Epidermal melanocyte (primary cell): ENCODE data around the gene COA7.
A peak's percentile ranks its signal among the peaks of the same experiment; 100 is the strongest.

Source experiments
- DNase-seq: peaks from one replicate; pipeline ENCODE4 v3.0.0; 2011; ENCODE audit warnings: low spot score; ENCODE audit not compliant: insufficient read length

The COA7 gene

DNA sequence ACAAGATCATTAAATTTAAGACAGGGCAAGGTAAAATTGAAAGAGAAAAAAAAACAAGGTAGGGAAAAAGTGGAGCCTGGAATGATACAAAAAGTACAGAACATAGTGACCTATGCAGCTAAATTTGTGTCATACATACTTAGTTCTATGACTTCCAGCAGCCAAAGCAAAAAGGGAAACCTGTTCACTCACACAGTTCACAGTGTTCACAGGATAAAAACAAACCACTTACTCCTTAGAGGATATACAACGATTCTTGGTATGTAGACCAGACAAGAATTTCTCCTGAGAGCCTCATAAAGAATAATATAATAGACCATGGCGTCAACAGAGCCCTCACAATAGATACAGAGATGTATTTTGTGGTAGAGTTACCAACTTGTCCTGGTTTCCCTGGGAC lies 27.5 kb downstream of the COA7 start:
- no peak for DNase-seq

DNA sequence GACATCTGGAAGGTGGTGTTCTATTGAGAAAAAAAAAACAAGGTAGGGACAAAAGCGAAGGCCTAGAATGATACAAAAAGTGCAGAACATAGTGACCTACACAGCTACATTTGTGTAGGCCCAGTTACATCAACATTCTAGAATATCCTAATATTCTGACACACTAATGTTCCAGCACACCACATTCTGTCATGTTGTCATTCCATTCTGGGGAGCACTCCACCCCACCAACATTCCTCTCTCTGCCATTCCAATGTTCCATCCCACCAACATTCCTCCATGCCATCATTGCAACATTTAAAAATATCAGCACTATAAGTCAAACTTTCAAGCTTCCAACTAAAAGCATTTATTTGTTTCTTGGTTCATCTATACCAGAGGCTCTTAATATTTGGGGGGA lies 28.5 kb downstream of the COA7 start:
- peak; percentile 57 for DNase-seq

DNA sequence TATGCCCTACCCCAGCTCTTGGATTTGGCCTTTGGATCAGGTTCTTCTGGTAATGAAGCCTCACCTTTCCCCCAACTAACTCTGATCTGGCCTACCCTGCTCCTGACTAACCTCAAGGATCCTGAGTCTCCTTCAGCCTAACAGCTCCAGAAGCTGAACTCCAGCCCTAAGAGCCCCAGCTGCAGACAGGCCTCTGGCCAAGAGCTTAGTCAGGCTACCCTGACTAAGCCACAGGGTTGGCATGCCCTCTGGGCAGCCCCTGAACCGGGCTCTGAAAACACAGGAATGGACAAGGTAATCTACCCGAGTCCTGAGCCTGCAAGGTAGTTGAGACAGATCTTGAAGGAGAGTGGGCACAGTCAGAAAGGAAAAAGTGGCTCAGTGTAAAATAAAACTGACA lies 29.4 kb downstream of the COA7 start:
- no peak for DNase-seq

DNA sequence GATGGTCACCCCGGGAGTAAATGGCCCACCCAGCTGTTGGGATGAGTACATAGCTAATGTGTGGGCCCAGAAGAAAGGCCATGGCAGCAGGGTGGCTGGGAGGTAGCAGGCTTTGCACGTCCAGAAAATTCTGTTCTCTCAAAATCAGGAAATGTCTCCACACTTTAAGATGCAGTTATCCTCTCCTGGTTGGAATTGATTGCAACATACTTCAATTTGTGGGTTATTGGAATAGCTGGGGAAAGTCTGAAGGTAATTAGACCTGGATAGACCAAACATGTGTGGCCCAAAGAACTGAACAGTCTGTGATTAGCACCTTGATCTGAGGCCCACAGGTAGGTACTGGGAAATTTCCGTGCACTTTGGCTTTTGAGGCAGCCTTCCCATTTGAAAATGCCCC lies 30.2 kb downstream of the COA7 start:
- no peak for DNase-seq

DNA sequence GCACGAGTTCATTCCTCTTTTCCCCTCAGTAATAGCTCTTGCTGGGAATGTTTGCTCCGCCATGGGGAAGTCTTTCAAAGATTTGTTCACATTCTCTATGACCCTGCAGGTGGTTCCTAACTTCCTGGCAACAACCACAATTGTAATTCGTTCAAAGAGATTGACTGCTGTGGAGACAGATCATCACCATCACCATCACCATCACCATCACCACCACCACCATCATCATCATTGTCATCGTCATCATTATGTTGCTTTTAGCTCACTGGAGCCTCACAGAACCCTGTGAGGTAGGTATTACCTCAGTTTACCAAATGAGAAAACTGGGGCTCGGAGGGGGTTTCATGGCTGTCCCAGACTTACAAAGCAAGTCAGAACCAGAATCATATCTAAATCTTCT lies 30.9 kb downstream of the COA7 start:
- DNase-seq: no peak

DNA sequence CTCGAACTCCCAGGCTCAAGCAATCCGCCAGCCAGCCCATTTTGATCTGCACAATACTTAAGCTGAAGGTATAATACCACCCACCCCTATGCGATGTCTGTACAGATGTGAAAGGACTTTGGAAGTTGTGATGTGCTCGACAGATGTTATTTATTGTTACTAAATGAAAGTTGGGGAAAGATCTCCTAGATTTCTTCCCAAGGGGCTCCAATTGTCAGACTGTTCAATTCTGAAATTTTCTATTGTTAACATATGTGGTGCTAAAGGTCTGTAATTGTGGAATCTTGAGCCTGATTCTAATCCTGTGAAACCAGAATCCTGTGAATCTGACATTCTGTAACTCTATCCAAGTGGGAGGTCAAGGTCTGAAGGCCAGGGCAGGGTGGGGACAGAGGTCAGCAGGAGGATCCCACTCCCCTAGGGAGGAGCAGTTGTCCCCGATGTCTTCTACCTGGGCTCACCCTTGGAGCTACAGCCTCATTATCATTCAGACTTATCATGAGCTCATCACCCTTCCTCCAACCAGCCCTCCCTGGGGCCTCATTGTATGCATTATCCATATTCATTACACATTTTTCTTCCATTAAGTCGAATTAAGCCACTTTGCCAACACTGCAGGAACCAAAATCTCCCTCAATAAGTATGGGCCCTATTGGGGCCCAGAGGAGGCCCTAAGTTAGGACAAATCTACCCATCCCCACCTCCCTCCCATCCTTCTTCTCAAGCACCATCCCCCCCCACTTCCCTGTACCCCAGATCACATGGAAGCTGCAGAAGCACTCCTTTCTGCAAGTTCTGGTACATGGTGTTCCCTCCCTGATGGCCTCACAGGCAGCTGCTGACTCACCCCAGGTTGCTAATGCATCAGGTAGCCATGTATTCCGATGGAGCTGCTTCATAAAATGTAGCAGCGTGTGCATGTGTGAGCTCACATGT lies 32.9 kb downstream of the COA7 start:
- no peak for DNase-seq

DNA sequence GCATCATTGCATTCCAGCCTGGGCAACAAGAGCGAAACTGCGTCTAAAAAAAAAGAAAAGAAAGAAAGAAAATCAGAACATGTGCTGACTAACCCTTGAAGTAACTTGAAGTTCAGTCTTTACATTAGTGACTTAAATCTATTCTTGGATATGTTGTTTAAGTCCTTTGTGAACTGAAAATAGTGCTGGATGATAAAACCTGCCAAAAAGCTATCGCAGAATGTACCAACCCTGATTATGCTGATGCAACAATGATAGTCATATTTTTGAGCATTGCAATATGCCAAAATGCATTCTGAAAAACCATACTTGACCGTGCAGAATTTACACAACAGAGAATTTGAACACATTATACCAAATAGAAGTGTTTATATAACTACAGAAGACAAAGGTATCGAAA lies 34.4 kb downstream of the COA7 start:
- no peak for DNase-seq

DNA sequence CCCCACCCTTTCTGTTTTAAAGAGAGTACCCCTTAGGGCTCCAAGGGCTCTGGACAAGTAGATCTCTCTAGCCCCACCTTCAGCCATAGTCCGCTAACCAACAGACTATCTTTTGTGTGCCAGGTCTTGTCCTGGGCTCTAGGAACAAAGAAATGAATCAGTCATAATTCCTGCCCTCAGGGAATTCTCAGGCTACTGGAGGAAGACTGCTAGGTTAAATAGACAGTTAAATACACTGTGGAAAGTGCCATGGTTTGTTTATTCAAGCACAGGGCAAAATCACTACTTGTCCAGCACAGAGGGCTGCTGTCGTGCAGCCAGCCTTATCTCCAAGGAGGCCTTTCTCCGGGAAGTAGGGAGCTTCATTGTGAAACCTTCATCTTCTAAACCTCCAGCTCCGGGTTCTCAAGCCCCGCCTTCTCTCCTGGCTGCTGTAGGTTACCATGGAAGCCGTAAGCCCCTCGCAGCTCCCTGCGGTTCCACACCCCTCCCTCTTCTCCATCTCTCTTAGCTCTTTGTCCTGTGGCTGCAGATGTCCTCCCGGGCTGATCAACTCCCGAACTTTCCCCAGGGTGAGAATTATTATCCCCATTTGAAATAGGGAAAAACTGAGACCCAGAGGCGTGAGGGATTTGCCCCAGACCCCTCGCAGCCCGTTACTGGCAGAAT lies 35.4 kb downstream of the COA7 start:
- peak; percentile 68 for DNase-seq

DNA sequence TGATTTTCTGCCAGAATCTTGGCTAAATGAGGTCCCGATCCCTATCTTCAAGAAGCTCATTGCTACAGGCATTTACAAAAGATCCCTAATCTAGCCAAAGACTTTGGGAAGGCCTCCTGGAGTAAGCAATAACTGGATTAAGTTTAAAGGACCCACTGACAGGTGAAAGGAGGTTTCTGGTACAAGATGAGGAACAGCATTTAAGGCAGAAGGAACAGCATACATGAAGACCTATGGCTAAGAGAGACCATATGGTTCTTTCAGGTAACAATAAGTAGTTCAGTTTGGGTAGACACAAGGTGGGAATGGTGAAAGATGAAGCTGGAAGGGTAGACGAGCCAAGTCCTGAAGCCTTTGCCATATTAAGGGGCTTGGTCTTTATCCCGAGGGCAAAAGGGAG lies 37.3 kb downstream of the COA7 start:
- DNase-seq: no peak

DNA sequence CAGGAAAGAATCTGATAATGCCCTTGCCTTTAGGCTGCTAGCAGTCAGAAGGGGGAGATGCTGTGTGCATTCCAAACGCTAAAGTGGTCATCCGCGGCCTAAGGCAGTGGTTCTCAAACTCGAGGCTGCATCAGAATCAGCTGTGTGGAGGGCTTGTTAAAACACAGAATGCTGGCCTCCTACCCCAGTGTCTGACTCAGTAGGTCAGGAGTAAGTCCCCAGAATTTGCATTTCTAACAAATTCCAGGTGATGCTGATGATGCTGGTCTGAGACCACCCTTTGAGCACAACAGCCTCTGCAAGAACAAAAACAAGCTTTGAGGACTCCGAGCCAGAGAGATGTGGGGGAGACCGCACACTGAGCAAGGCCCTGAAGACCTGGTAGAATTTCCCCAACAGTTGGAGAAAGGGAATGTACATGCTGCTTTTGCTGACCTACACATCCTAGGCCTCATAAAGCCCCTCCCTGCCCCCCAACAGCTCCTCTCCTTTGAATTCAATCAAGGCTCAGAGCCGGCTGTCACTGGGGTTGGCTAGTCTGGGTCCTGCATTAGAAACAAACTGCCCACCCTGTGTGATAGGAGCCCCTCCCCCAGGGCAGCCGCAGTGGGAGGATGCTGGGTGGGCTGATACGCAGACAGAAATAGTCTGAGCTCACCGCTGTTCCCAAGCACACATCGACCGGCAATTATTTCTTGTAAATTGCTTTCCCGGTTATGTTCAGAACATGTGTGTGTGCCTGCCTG lies 38.1 kb downstream of the COA7 start:
- DNase-seq: no peak

DNA sequence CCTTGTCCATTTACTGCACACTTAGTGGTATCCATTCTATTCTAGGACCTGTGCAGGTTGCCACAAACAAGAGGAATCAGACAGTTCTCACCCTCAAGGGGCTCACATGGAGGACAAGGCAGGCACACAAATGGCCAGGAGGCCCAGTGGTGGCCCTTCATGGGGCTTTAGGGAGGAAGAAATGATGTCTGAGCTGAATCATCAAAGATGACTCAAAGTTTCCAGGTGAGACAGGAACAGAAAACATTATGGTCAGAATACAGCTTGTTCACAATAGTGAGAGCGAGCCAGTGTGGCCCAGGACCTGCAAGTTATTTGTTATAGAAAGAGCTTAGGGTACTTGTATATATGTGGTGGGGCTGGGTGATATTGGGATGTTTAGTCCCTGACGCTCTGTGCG lies 38.8 kb downstream of the COA7 start:
- DNase-seq: no peak

DNA sequence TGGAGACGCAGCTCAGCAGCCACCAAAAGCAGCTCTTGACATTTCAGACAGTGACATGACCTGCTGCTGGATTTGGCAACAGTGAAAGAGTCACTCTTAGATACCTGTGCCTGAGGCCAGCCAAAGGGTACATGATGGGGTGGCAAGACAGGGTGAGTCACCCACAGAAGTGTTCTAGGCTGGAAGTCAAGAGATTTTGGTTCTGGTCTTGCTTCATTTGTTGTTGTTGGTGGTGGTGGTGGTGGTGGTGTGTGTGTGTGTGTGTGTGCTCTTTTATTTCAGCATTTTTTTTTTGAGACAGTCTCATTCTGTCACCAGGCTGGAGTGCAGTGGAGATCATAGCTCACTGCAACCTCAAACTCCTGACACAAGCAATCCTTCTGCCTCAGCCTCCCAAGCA lies 39.4 kb downstream of the COA7 start:
- DNase-seq: no peak

DNA sequence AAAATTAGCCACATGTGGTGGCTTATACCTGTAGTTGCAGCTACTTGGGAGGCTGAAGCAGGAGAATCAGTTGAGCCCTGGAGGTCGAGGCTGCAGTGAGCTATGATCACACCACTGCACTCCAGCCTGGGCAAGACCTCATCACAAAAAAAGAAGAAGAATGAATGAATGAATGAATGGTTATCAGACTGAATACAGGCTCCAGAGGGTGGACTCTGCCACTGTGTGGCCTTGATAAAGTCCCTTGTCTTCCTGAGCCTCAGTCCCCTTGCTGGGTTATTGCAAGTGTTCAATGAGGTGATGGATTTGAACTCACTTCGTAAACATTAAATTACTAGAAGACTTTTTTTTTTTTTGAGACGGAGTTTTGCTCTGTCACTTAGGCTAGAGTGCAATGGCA lies 40.4 kb downstream of the COA7 start:
- DNase-seq: no peak

DNA sequence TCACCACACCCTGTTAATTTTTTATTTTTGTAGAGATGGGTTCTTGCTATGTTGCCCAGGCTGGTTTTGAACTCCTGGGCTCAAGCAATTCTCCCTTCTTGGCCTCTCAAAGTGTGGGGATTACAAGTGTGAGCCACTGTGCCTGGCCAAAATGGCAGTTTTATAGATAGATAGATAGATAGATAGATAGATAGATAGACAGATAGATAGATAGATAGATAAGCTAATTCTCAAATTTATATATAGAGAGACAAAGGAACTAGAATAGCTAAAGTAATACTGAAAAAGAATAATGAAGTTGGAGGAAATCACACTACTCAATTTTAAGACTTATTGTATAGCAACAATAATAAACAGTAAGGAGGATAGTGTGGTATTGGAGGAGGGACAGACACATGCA lies 44.1 kb downstream of the COA7 start:
- no peak for DNase-seq

DNA sequence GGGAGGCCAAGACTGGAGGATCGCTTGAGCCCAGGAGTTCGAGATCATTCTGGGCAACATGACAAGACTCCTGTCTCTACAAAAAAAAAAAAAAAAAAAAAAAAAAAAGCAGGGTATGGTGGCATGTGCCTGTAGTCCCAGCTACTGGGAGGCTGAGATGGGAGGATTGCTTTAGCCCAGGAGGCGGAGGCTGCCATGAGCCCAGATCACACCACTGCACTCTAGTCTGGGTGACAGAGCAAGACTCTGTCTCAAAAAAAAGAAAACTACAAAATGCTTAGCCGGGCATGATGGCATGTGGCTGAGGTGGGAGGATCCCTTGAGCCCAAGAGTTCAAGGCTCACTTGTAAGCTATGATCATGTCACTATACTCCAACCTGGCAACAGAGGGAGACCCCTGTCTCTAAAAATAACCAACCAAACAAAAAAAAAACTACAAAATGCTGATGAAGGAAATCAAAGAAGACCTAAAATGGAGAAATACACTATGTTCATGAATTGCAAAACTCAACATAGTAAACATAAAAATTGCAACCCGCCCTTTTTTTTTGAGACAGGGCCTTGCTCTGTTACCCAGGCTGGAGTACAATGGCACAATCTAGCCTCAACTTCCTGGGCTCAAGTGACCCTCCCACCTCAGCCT lies 44.8 kb downstream of the COA7 start:
- DNase-seq: no peak

DNA sequence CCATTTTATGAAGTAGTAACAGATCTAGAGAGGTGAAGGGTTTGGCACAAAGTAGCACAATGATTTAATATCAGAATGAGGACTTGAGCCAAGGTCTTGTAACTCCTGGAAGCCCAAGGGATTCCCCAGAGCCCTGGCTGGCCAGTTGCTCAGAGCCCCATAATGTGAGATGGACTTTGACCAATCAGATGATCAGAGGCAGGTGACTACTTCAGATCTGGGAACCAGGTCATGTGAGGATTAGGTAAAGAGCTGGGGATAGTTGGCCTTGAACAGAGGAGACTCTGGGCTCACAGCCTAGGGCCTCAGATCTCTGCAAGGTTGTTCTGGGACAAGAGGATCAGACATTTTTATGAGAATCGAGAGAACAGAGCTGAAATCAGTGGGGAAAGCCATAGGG lies 46.2 kb downstream of the COA7 start:
- DNase-seq: no peak

DNA sequence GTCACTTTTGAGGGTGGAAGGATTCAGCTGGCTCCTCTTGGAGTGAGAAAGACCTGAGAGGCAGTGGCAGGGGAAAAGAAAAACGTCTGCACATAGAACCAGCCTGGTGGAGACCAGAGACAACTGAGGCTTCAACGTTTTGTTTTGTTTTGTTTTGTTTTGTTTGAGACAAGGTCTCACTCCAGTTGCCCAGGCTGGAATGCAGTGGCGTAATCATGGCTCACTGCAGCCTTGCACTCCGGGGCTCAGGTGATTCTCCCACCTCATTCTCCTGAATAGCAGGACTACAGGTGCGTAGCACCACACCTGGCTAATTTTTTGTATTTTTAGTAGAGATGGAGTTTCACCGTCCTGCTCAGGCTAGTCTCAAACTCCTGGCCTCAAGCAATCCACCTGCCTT lies 52.9 kb downstream of the COA7 start:
- DNase-seq: no peak

DNA sequence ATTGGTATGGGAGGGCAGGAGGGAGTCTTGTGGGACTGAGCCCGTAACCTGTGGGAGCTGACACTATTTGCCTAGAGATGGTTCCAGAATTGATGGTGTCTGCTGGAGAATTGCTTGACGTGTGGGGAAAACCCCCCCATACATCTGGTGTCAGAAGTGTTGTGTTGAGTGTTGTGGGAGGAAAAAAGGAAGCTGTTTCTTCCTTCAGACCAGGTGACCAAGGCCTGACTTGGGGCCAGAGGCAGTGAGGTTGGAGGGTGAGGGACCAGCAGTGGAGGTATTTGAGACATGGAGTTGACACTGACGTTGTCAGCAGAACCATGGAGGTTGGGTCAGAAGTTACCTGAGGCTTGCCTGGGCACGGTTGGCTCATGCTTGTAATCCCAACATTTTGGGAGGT lies 56.8 kb downstream of the COA7 start:
- DNase-seq: no peak

DNA sequence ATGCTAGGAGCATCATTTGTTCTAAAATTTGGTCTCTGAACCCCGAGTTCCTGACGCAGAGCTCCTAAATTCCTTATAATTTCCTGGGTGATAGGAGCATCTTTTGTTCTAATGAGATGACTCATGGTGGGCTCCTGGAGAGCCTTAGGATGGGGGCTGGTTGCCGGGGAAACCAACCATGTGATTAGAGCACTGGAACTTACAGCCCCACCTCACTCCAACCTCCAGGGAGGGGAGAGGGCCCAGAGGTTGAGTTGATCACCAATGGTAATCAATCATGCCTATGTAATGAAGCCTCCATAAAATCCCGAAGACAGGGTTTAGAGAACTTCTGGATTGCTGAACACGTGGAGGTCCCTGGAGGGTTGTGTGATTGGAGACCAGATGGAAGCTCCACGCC lies 57.5 kb downstream of the COA7 start:
- no peak for DNase-seq

DNA sequence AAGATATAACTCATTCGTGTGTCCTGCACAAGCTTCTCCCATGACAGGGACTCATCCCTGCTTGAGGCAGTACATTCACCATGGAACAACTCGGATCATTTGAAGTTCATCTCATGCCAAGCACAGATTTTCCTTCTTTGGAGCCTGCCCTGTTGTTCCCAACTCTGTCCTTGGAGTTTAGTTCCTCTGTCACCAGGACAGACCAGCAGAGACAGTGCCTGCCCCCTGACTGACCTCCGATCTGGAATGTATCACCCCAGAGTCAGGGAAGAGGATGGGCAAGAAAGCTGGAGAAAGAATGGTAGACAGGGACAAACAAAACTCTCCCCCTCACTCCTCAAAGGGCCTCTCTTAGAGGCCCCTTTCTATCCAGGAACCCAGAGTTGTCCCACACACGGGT lies 60.2 kb downstream of the COA7 start:
- DNase-seq: no peak

DNA sequence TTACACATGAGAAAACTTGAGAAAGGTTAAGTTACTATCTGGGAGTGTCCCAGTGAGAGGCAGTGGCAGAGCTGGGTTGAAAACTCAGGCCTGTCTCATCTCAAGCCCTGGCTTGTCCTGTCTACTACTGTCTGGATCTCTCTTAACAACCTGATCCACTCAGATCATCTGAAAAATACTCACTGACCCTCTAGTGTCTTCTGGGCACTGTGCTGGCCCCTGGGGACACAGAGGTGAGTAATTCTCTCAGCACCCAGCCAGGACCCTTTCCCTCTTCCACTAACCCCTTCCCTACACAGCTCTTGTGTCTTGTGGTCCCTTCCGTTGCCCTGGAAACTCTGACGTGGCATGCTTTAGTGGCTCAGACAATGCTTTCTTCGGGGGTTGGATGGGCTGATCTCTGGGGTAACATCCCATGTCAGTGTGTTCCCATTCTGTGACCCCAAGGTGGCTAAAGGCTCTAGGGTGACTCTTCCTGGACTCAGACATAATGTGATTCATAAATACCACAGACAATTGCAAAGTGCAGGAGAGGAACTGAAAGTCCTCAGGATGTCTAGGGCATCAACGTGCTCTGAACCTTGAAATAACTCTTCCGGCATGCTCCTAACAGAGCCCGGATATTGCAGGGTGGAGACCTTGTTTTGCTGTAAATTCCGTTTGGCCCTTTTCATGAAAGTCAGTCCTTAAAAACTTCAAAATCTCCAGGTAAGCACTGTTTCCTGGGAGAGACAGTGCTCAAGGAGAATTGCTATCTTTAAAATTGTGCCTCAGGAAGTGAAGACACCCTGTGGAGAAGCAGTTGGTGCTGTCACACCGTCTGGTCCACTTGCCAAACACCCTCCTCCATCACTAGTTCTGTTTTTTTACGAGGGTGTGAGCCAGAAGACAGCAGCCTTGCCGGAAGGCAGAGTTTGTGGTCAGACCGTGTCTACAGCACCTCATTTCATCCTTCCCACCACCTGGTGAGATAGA lies 61.1 kb downstream of the COA7 start:
- no peak for DNase-seq
